Prostate gland (tissue), 2 donors: ENCODE results near the gene PLXNC1.

Source experiments
- CTCF ChIP-seq, 4 experiments: fragments of 200-600 bp in 2 of 4; fragments of 450-650 bp in 2 of 4; sonication (generic) in 2 of 4; IDR thresholded peaks; 1 replicate in 3 of 4; 2 replicates in 1 of 4; pipeline ENCODE4 v1.5.1; 2016 to 2019; ENCODE audit warnings: antibody characterized with exemption in 4 of 4, mild to moderate bottlenecking in 2 of 4, moderate library complexity in 2 of 4
- POLR2A ChIP-seq: fragments of 450-650 bp; IDR thresholded peaks from one replicate; pipeline ENCODE4 v1.6.1; 2016; ENCODE audit warnings: antibody characterized with exemption, mild to moderate bottlenecking
- POLR2AphosphoS5 ChIP-seq: sonication (generic); formaldehyde crosslinking; IDR thresholded peaks from one replicate; pipeline ENCODE4 v1.6.1; 2017; ENCODE audit warnings: antibody characterized with exemption

- TF ChIP-seq CTCF (IDR thresholded peaks at IDR 0.05) (no peak), POLR2A (no peak), POLR2AphosphoS5 (no peak)
These were observed 2.1 kb downstream of the PLXNC1 start for GRCh38 chr12:94150240-94151121.
